ENCODE results near the gene TMEM86B. TPM values are rescaled to one million over a fixed set of nuclear protein-coding genes. Genes with fewer than 3 reads are reported as not detected.

TMEM86B gene
- total RNA-seq = 1 to 10 TPM in 3 of 4 donors, under 1 TPM in 1; 0.65 to 3.5 (median 2.5) TPM

DNA sequence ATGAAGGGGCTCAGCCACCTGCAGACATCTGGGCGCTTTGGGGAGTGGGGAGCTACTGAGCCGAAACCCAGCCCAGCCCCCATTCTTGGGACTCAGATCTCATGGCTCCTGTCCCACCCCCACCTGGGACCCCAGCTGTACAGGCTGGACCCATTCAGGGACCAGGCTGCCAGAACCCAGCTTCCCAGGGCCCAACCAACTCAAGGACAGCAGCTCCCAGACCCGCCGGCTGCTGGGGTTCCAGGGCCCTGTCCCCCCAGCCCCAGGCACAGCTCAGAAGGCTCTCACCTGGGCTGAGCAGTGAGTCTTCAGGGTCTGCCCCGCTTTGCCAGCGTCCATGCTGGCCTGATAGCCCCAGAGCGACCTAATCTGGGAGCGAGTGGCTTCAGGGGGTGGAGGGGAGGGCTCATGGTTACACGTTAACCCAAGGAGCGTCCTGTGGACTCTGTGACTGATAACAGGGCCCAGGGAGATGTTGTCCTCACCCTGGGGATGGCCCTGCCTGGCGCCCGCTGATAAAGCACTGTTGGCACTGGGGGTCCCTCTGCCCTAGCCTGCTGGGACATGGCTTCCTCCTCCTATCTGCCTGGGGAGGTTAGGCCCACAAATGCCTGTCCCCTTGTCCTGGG lies at the start of gene TMEM86B:
TMEM86B (minus strand) TSS at position 361 of the 629 bp plus-strand sequence; CDS start at position 339, 22 bp downstream.
- no peak for TF ChIP-seq CTCF (IDR thresholded peaks at IDR 0.05)
- DNase-seq (ENCODE audit: low spot score) = no peak
- no peak for ATAC-seq (ENCODE audit: low FRiP score)

DNA sequence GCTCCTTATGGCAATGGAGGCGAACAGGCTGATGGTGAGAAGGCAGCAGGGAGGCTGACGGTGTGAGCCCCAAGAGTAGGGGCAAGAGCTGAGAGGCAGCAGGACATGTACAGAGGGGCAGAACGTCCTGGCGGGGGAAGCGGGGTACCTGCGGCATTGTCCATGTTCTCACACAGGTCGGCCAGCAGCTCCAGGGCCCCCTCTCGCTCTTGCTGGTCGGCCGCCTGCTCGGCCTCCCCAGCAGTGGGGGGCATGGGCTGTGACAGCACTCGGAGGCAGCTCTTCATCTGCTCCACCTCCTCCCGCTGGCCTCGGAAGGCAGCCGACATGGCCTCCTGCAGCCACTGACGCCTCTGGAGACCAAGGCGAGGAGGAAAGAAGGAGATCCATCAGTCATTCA lies 48.9 kb upstream of the TMEM86B start:
- no peak for TF ChIP-seq CTCF (IDR thresholded peaks at IDR 0.05)
- no peak for ATAC-seq (ENCODE audit: low FRiP score)
- DNase-seq (ENCODE audit: low spot score) = no peak

DNA sequence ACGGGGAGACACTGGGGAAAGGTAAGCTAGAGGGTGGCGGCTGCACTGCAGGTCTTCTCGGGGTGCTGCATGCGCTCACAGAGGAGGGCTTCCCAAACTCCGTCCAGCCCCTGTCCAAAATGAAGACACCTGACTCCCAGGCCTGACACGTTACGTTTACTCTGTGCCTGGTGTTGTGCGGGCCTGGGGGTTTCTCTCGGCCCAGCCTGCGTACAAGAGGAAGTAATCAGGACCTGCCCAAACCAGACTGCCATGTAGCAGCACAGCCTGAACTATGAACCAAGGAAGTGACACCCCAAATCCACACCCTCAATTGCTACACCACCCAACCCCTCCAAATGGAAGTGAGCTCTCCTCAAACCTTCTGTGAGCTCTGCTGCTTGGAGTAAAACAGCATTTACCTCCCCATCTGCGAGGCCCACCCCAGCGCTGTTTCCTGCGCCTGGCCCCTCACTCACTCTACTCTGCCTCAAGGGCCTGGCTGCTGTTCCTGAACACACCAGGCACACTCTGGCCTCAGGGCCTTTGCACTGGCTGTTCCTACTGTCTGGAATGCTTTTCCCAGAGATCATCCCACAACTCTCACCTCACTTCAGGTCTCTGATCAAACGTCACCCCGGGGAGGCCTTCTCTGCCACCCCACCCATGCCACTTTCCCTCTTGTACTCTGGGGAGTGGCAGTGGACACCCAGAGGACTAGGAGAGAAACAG lies 48.3 kb upstream of the TMEM86B start:
- ATAC-seq (ENCODE audit: low FRiP score) (no peak), DNase-seq (ENCODE audit: low spot score) (no peak)
- TF ChIP-seq CTCF (IDR thresholded peaks at IDR 0.05) = no peak

GRCh38 chr19:55275851-55276719 lies 47.5 kb upstream of the TMEM86B start:
- TF ChIP-seq CTCF (IDR thresholded peaks at IDR 0.05) = no peak
- DNase-seq (ENCODE audit: low spot score) (no peak), ATAC-seq (ENCODE audit: low FRiP score) (no peak)

GRCh38 chr19:55273978-55274707 lies 45.6 kb upstream of the TMEM86B start:
- no peak for TF ChIP-seq CTCF (IDR thresholded peaks at IDR 0.05)
- no peak for DNase-seq (ENCODE audit: low spot score)
- no peak for ATAC-seq (ENCODE audit: low FRiP score)

- no peak for ATAC-seq (ENCODE audit: low FRiP score)
- TF ChIP-seq CTCF (IDR thresholded peaks at IDR 0.05) = no peak
These were observed 43.6 kb upstream of the TMEM86B start for GRCh38 chr19:55272142-55272541.

More at GRCh38 chr19:55272142-55272541, 43.6 kb upstream of the TMEM86B start:
- DNase-seq (ENCODE audit: low spot score) = no peak
